Glomerular visceral epithelial cell (primary cell): ENCODE measurements around the gene GSK3A.
A peak's percentile ranks its signal among the peaks of the same experiment; 100 is the strongest.

ENCODE experiments used
- DNase-seq: peaks from one replicate; pipeline ENCODE4 v3.0.0-alpha.2; 2016; ENCODE audit errors: extremely low spot score

The GSK3A gene

DNA sequence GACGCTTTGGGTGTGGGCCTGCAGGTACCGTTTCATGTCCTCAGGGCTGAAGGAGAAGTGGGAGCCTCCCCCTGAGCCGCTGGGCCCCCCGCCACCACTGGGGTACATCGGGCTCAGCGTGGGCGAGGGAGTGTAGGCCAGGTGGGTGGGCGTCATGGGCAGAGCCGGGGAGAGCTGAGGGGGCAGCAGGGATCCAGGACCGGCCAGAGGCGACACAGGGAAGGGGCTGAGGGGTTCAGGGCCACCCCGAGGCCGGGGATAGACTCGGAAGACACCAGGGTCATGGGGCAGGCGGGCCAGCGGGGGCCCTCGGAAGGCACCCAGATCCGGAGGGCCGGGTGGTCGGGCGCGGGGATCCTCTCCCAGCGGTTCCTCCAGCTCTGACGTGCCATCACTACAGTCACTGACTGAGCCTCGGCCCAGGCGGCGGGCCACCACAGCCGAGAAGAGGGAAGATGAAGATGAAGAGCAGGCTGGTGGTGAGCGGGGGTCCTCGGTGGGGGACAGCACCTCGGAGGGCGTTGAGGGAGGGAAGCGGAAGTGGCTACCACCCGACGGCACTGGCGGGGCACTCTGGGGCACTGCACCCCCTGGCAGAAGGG, 6.8 kb upstream of the GSK3A start:
- DNase-seq = no peak

DNA sequence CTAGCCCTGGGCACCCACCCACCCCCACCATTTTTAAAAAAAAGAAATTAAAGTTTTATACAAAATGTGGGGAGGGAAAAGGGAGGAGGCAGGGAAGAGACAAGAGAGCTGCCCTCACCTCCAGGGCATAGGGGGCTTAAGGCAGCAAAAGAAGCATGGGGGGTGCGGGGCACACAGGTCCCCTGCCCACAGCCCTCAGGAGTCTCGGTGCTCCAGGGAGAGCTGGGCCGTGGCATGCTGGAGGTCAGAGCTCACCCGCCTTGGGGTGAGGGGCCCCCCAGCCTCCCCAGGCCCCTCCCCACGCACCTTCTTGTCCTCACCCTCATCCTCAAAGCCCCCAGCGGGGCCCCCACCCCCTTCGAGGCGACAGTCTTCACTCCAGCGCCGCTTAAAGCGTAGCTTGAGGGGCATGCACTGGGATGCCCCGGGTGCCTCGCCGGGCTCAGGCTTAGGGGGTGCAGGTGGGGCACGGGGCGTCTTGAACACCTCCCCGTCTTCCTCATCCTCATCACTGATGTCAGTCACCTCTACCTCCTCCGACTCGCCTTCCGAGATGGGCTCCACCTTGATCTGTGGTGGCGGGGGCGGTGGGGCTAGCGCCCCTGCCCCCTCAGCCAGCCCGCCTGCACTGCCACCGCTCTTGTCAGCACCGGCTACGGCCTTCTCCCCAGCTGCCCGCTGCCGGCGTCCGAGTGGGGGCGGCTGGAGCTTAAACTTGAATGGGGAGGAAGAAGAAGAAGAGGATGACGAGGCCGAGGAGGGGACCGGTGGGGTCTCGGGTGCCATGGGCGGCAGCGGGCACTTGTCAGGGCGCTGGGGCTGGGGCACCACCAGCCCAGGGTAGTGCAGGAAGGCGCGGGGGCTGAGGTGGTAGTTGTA, 6.1 kb upstream of the GSK3A start:
- no peak for DNase-seq

DNA sequence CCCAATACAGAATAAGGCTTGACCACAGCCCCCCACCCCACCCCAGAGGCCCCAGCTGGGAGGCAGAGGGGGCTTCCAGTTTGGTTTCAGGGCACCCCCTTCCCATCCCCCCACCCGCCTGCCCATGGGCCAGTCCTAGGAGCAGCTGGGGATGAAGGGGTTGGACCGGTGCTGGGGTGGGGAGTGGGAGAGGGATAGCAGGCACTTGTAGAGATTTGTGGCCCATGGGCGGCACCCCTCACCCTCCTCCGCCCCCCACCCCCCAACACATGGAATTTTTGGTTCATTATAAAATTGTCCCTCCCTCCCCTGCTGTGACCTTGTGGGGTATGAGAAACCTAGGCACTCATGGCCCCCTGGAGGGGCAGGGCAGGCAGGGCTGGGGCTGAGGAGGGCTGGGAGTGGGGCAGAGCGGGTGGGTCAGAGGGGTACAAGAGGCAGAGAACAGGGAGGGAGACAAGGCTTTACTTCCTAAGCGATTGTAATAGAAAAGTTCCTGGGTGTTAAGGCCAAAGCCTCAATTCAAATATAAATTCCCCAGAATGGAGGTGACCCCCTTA, 5.3 kb upstream of the GSK3A start:
- no peak for DNase-seq

DNA sequence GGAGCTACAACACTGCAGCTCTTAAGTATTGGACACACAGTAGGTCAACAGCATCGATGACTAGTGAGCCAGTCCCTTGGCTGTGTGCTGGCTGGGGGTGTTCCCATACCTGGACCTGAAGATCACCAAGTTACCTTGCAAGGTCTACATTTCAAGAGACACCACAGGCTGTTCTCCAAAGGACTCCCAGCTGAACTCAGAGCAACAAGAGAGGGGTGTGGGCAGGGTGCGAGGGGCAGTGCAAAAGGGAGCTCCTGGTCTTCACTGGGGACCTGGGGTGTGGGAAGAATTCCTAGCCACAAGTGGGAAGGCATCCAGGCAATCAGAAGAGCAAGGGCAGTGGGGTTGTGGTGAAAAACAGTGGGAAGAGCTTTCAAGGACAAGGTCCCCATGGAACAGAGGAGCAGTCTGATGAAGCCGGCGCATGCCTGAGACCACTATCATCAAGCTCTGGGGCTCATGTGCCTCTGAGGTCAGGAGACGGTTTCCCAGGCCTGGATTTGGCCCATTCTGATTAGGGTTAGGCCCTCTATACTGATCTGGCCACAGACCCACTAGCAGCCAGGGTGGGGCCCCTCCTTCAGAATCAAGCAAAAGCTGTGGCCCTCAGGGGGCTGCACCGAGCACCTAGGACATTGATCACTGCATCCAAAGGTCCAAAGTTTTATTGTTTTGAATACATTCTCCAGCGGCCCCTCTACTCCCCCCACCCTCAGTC, 4.7 kb upstream of the GSK3A start:
- peak; percentile 16 for DNase-seq

DNA sequence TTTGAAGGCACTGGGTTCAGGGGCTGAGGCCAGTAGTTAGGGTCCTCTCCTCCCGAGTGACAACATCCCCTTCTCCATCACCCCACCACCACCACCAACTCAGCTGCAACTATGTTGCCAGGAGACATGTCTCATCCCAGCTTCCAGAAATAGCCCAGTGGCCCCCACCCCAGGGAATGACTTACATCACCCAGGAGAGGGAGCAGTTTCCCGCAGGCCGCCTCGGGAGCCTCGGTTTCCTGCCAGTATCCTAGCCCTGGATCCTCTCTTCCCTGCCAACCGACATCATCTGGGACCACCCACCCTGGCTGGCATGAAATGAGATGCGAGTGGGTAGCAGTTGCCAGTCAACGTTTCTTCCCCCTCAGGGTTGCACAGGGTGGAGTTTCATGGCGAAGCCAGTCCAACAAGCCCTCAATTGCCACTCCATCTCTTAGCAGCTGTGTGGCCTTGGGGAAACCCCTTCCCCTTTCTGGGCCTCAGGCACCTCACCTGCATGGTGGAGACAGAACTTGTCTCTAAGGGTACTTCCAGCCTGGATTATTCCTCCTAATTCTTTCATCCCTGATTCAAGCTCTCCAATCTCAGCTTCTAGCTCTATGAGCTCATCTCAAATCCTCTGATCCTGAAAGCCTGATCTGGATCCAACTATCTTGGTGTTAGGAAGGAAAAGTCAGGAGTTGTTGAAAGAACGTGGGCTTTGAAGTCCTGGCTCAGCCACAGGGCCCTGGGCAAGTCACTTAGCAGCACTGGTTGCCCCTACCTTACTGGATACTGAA, 3.9 kb upstream of the GSK3A start:
- DNase-seq = peak; percentile 78

DNA sequence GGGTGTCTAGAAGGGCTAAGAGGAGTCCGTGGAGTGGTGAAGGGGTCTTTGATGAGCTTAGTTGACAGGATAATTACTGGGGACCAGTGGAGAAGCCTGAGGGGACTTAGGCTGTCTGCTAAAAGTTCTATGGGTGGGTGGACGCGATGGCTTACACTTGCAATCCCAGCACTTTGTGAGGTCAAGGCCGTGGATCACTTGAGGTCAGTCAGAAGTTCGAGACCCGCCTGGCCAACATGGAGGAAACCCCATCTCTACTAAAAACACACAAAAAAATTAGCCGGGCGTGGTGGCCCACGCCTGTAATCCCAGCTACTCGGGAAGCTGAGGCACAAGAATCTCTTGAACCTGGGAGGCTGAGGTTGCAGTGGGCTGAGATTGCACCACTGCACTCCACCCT, 2.8 kb upstream of the GSK3A start:
- no peak for DNase-seq

DNA sequence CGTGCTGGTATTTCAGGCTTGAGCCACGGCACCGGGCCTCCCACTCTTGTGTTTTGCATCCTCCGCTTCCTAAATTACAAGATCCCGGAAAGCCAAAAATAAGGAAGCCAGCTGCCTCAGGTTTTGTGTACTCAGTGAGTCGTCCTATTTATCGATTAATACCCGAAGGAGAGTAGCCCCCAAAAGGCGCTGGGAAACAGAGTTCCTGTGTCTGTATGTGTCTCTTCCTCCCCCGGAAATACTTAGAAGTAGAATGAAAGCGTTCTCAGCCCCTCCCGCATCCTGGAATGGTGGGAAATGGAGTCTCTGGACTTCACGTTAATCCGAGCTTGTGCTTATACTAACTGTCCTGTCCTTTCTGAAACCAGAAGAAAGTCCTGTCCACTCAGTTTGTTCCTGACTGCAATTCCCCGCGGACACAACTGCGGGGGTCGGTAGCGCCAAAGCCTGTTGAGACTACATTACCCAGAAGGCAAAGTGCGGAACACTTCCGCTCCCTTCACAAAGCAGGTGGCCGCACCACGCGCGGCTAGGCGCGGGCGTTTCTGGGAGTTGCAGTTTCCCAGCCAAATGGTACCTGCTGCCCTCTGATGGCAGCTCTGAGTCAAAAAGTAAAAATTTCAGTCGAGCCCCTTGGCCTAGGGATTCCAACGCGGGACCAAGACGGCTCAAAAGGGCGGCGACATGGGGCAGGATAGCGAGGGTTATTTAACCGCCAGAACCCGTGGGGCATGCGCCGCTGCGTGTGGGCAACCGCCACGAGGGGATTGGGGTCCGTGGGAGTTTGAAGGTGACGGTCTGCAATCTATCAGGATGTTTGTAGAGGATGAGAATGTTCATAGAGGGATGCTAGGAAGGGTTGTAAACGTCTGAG, 2.2 kb upstream of the GSK3A start:
- DNase-seq = peak; percentile 95

DNA sequence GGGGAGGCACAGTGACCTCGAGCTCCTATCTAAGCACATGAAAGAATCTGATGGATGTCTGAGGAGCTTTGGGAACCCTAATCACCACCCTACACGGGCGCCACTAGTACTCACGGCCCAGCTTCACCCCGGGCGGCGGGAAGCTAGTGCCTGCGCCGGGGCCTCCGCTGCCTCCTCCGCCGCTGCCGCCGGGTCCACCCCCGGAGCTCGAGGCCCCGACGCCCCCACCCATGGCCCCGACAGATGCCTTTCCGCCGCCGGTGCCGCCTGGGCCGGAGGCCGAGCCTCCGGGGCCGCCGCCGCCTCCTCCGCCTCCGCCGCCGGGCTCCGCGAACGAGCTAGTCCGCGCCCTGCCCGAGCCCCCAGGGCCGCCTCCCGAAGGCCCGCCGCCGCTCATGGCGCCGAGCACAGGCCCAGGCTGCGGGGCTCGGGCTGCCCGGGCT, 312 bp downstream of the GSK3A start:
- DNase-seq = no peak

DNA sequence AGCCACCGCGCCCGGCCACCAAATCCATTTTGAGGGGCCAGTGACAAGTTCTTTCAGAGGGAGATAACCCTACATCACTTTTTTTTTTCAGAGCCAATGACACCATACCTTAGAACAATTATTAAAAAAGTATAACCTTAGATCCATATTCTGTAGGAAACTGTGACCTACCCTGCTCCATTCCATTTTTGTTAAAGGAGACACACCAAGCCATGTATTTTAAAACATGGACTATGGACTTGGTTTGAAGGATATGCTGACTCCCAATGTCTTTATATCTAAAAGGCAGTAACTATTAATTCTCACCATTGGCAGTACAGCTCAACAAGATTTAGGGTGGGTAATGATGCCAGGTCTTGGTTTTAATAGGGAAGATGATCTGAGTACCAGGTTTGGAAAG, 1.1 kb downstream of the GSK3A start:
- DNase-seq = no peak

DNA sequence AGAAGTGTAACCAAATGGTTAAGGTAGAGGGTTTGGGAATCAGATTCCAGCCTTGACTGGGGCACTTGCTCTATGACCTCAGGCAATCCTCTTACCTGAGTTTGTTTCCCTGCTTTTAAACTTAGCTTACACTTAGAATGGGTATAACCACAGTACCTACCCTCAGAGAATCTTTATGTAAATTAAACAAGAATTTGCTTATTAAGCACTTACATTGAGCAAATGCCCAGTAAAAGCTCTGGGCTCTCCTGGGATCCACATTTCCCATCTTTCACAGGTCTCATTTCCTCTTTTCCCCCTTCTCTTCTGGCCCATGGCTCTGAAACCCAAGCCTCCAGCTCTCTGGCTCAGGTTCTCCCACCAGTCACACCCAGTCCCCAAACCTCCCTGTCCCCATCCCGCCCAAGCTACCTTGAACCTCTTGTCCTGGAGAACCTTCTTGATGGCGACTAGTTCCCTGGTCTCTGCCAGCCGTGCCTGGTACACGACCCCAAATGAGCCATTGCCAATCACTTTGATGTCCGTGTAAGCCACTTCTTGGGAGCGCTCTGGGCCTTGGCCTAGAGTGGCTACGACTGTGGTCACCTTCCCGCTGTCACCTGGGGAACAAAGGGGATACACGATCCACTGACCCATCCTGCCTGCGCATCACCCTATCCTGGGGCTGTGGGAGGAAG, 2.7 kb downstream of the GSK3A start:
- DNase-seq = no peak

DNA sequence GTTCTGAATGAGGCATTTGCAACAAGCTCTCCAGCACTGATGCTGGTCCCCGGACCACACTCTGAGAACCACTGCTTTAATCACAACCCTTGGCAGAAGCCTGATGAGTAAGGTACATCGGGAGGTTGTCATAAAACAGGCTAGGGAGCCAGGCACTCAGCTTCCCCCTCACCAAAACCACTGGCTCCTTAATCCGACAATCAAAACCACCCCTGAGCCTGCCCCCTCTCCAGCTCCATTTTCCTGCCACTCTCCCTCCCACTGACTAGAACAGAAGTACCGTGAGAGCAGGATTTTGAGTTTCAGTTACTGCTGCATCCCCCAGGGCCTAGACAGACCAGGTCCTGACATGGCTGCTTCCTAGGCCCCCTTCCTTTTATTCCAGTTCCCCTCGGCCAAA, 7.2 kb downstream of the GSK3A start:
- no peak for DNase-seq

DNA sequence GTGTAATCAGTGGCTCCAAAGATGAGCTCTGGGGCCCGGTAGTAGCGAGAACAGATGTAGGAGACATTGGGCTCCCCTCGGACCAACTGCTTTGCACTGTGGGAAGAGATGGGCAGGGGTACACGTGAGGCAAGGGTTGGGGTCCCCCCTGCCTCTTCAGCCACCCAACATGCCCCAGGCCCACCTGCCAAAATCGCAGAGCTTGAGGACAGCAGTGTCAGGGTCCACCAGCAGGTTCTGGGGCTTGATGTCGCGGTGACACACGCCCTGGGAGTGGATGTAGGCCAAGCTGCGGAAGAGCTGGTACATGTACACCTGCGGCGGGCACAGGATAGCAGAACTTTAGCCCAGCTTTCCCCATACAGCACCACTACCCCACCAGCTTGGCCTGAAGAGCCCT, 8.0 kb downstream of the GSK3A start:
- DNase-seq = no peak

DNA sequence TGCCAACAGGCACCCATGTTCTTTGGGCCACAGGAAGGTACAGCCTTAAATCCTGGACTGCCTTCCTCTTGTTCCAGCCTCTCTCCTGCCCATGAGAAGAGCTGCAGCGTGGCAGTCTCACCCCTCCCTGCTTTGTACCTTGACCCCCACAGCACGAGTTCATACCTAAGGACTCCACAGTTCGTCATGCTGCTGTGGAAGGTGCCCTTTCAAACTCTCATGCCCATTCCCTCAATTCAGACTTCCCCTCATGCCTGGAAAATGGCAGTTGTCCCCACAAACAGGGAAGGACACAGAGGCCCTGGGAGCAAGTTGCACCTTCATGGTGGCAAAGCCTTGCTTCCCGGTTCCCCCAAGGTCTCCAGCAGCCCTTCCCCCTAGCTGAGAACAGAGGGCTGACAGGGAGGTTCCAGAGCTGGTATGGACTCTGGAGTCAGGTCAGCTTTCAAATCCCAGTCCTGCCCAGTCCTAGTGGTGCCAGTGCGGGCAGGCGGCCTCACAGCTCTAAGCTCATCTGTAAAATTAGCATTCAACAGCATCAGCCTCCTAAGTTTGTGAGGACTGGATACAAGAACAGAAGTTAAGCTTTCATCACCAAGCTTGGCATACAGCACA, 8.6 kb downstream of the GSK3A start:
- DNase-seq = no peak

DNA sequence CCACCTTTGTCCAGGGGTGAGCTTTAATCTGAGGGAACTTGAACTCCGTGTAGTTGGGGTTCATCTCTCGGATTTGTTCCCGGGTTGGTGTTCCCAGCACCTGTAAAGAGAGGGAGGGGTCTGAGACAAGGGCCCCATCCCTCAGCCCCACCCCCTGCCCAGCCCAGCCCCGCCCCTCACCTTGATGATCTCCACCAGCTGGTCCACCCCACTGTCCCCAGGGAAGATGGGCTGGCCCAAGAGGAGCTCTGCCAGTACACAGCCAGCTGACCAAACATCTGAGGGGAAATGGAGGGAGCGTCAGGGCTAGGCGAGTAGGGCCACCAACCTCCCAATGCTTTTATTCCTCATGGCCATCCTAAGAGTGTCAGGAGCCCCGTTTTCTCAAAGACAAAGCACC, 9.3 kb downstream of the GSK3A start:
- no peak for DNase-seq

DNA sequence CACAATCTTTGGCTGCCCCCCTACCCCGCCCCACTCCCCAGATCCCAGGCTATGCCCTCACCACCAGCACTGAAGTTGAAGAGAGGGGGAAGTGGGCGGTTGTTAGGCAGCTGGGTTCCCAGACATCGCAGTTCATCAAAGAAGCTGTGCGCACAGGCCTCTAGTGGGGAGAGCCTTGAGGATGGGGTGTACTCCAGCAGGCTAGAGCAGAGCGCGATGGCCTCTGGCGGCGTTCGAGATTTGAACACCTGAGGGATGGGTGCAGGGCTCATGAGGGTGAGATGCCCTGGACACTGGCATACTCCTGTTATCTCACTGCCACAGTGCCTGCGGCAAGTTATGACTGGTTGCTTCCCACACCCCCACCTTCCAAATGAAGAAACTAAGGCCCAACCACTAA, 10.0 kb downstream of the GSK3A start:
- no peak for DNase-seq

DNA sequence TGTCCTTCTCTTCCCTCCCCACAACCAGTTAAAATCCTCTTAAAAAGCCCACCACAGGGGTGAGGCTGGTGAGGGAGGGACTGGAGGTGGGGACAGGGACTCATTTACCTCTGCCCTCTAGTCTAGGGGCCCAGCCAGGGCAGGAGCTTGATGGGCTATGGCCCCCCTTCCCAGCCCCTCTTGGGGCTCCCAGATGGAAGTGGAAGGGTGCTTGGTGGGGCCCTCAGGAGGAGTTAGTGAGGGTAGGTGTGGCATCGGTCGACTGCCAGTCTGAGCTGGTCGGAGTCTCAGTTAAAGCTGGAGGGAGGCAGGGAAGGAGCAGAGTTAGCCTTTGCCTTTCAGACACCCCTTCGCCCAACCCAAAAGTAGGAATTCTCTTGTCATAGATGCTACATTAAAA, 11.8 kb downstream of the GSK3A start:
- DNase-seq = no peak

DNA sequence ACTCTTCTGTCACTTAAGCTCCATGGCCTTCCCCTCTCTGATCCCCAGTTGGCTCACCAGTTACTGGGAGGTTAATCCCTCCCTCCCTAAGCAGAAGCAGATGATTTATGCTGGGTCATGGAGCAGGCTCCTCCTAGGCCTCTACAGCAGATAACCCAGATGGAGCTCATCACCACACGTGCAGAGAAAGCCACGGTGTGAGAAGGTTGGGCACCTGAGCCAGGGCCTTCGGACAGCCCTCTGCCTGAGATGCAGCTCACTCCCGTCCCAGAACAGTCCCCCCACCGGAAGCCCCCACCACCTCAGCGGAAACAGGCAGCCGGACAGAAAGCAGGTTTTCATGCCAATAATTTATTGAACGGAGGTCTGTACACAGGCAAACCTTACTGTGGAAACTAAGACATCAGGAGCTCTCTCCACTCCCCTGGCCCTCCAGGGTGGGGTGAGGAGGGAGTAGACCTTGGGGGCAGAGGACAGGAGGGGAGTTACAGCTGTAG, 12.5 kb downstream of the GSK3A start:
- DNase-seq = no peak

DNA sequence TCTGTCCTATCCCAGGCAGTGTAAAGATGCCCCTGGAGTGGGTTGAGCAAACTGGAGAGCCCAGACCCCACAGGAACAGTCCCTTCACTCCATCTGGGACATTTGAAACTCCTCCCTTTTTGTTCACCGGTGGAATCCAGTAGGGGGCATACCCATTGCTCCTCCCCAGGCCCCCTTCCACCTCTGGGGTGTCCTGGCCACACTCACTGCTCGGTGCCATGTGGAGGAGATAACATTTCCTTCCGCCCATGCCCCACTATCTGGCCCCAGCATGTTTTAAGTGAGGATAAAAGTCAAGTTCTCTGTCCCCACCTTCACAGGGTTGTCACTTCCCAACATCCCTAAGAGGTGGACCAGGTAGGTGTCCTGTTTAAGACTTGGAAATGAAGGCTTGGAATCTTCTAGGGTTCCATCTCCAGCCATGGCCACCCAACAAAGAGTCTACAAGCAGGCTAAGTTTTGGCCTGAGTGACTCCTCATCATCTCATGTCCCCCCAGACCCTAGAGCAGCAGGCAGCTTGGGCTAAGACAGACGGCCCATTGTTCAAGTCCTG, 13.0 kb downstream of the GSK3A start:
- no peak for DNase-seq

DNA sequence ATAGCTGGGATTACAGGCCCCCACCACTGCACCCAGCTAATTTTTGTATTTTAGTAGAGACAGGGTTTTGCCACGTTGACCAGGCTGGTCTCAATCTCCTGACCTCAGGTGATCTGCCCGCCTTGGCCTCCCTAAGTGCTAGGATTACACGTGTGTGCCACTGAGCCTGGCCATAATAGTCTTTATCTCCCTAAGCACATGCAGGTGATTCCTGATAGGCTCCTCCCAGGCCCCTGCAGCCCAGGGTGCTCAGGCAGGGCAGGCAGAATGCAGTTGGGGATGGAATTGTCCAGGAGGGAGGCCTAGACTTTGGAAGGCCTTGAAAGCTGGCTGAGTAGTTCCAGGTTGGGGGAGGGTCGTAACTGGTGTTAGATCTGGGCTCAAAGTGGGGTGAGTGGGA, 13.8 kb downstream of the GSK3A start:
- no peak for DNase-seq
